NCI-H1694 (cell line): ENCODE results near the gene TBC1D22A.
"Not testable (repeated sequence)": the region's sequence is repeated elsewhere in the genome, so short reads cannot be mapped to it uniquely, and the experiment has no call there.

Source experiments
- DNase-seq: peaks from one replicate; lab custom pipeline; 2025; lab: John Stamatoyannopoulos, UW

Gene TBC1D22A

GRCh38 chr22:47168900-47169800 lies 406.7 kb downstream of the TBC1D22A start:
- DNase-seq: no peak

GRCh38 chr22:47169801-47170140 lies 407.3 kb downstream of the TBC1D22A start:
- DNase-seq: no peak

- DNase-seq: not testable (repeated sequence)
These were observed 408.3 kb downstream of the TBC1D22A start for GRCh38 chr22:47170511-47171440.

GRCh38 chr22:47171441-47172221 lies 409.2 kb downstream of the TBC1D22A start:
- DNase-seq: no peak

GRCh38 chr22:47172771-47173534 lies 410.5 kb downstream of the TBC1D22A start:
- no peak for DNase-seq

- no peak for DNase-seq
These were observed 411.1 kb downstream of the TBC1D22A start for GRCh38 chr22:47173535-47174021.

GRCh38 chr22:47174096-47174495 lies 411.6 kb downstream of the TBC1D22A start:
- DNase-seq: no peak

GRCh38 chr22:47174671-47175112 lies 412.2 kb downstream of the TBC1D22A start:
- DNase-seq: no peak

GRCh38 chr22:47175151-47176025 lies 412.9 kb downstream of the TBC1D22A start:
- DNase-seq: no peak

- DNase-seq: no peak
These were observed 413.6 kb downstream of the TBC1D22A start for GRCh38 chr22:47176026-47176389.

GRCh38 chr22:47176573-47177333 lies 414.3 kb downstream of the TBC1D22A start:
- no peak for DNase-seq

- no peak for DNase-seq
These were observed 414.9 kb downstream of the TBC1D22A start for GRCh38 chr22:47177334-47177815.

GRCh38 chr22:47178339-47178738 lies 415.9 kb downstream of the TBC1D22A start:
- no peak for DNase-seq

GRCh38 chr22:47180796-47181195 lies 418.3 kb downstream of the TBC1D22A start:
- DNase-seq: no peak

- DNase-seq: no peak
These were observed 424.9 kb downstream of the TBC1D22A start for GRCh38 chr22:47187176-47187957.

- no peak for DNase-seq
These were observed 426.0 kb downstream of the TBC1D22A start for GRCh38 chr22:47188261-47189055.
